Measurements from ENCODE around the gene CYP2S1.
"Not testable (repeated sequence)": the region's sequence is repeated elsewhere in the genome, so short reads cannot be mapped to it uniquely, and the experiment has no call there.

Gene CYP2S1

GRCh38 chr19:41192574-41193429, at the start of gene CYP2S1:
CYP2S1 (plus strand) TSS chr19:41193219; CDS start chr19:41193265, 46 bp downstream.
- no peak for DNase-seq (ENCODE audit: low read depth)

- DNase-seq (ENCODE audit: low read depth) = peak; percentile 67
Measured at GRCh38 chr19:41144403-41144802, 48.6 kb upstream of the CYP2S1 start.

- no peak for DNase-seq (ENCODE audit: low read depth)
Measured at GRCh38 chr19:41149831-41150230, 43.2 kb upstream of the CYP2S1 start.

DNA sequence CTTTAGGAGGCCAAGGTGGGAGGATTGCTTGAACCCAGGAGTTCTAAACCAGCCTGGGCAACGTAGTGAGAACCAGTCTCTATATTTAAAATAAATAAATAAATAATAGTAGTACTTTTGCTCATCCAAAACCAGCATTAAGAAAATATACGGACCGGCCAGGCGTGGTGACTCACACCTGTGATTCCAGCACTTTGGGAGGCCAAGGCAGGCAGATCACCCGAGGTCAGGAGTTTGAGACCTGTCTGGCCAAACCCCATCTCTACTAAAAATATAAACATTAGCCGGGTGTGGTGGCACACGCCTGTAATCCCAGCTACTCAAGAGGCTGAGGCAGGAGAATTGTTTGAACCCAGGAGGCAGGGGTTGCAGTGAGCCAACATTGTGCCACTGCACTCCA, 42.0 kb upstream of the CYP2S1 start:
- not testable (repeated sequence) for DNase-seq (ENCODE audit: low read depth)

DNA sequence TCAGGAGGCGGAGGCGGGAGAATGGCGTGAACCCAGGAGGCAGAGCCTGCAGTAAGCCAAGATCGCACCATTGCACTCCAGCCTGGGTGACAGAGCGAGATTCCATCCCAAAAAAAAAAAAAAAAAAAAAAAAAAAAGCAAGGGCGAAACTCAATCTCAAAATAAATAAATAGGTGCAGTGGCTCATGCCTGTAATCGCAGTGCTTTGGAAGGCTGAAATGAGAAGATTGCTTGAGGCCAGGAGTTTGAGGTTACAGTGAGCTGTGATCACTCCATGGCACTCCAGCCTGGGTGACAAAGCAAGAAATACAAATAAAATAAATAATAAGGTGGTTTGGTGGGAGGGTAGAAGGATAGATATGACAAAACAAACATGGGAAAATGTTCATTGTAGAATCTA, 39.0 kb upstream of the CYP2S1 start:
- no peak for DNase-seq (ENCODE audit: low read depth)

GRCh38 chr19:41156207-41156606, 36.8 kb upstream of the CYP2S1 start:
- DNase-seq (ENCODE audit: low read depth) = no peak

GRCh38 chr19:41159881-41160280, 33.1 kb upstream of the CYP2S1 start:
- DNase-seq (ENCODE audit: low read depth) = no peak

DNA sequence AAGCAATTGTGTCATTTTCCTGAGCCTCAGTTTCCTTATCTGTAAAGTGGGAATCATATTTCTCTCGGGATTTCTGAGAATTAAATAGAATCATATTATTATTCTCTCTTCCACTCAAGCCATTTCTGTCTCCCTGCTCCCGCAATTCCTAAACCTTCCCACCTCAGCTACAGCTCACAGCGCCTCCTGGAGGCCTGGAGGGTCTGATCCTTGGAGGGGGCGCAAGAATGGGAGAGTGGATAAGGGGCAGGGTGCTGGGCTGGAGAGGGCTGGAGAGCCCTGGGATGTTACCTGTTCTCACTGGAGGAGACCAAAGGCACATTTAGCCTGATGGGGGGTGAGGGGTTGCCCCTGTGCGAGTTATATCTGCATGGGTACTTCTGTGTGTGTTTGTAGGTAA, 31.1 kb upstream of the CYP2S1 start:
- DNase-seq (ENCODE audit: low read depth) = no peak

- no peak for DNase-seq (ENCODE audit: low read depth)
Measured at GRCh38 chr19:41166944-41167804, 25.8 kb upstream of the CYP2S1 start.

- DNase-seq (ENCODE audit: low read depth) = no peak
Measured at GRCh38 chr19:41172297-41173164, 20.5 kb upstream of the CYP2S1 start.

DNA sequence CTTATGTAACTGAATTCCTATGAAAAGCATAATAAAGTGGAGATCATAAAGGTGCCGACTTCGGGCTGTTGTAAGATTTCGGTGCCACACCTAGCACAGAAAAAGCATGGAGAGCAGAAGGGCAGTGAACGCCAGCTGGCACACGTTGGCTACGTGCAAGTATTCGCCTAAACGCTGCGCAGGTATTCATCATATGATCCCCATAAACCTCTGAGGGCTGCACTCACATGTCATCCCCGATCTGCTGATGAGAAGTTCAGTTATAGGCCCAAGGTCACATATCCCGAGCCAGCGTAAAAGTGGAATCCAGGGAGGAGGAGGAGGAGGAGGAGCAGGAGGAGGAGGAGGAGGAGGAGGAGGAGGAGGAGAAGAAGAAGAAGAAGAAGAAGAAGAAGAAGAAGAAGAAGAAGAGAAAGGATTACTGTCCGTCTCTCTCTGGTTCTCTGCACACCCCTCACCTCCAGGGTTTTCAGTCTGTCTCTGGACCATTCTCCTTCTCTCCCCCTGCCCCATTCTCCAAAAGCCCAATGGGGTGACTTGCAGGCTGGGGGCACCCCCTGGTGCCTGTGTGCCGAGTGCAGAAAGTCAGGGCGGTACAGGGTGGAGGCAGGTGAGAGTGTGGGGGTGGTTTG, 18.6 kb upstream of the CYP2S1 start:
- DNase-seq (ENCODE audit: low read depth) = no peak

- peak; percentile 6 for DNase-seq (ENCODE audit: low read depth)
Measured at GRCh38 chr19:41175801-41176777, 16.9 kb upstream of the CYP2S1 start.

GRCh38 chr19:41180173-41180572, 12.8 kb upstream of the CYP2S1 start:
- DNase-seq (ENCODE audit: low read depth) = not testable (repeated sequence)

DNA sequence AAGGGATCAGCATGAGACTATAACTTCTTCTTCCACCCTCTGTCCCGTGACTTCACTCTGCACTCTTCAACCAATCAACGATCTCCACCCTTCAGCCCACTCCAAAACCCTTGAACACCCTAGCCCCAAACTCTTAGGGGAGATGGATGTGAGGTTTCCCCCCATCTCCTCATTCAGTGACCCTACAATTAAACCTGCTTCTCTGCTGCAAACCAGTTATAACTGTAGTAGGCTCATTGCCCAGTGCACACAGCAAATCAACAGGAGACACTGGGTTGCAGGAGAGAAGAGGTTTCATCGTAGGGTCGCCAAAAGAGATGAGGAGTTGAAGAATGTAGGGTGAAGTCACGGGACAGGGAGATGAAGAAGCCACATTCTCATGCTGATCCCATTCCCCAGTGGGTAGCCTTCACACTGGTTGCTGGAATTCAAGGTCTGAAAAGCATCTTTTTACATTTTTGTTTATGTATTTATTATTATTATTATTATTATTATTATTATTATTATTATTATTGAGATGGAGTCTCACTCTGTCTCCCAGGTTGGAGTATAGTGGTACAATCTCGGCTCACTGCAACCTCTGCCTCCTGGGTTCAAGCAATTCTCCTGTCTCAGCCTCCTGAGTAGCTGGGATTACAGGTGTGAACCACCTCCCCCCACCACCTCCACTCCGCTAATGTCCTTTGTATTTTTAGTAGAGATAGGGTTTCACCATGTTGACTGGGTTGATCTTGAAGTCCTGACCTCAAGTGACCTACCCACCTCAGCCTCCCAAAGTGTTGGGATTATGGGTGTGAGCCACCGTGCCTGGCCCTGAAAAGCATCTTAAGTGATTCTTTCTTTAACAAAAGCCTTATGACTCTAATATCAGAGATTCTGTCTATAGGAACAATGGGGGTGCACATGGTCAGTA, 5.8 kb upstream of the CYP2S1 start:
- no peak for DNase-seq (ENCODE audit: low read depth)

GRCh38 chr19:41187884-41188279, 5.1 kb upstream of the CYP2S1 start:
- DNase-seq (ENCODE audit: low read depth) = no peak

GRCh38 chr19:41189425-41190065, 3.5 kb upstream of the CYP2S1 start:
- no peak for DNase-seq (ENCODE audit: low read depth)

DNA sequence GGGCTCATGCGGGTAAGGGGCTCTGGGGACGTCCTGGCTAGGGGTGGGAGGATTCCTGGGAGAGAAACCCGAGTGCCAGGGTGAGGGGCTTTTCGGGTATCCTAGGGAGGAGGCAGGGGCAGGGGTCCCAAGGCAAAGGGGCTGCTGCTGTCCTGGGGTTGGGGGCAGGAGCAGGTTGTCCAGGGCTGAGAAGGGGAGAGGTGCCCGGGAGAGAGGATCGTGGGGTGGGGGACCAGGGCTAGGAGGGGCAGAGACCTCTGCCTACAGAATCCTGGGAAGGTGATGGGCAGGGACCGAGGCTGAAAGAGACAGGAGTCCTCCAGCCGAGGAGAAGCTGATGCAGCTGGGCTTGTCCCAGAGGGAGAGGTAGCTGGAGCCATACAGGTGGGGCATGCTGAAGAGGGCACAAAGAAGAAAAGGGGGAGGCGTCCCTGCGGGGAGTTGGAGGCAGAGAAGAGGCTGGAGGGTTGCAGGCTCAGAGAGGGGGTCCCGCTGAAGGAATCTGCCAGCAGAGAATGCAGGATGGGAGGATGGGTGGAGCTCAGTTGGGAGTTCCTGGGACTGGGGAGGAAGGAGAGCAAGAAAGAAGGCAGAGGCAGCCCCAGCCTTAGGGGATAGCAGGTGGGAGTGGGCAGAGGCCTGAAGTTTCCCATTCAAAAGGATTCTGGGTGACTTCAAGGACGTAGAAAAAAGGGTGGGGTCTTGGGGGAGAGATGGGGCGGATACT, 574 bp downstream of the CYP2S1 start:
- no peak for DNase-seq (ENCODE audit: low read depth)

DNA sequence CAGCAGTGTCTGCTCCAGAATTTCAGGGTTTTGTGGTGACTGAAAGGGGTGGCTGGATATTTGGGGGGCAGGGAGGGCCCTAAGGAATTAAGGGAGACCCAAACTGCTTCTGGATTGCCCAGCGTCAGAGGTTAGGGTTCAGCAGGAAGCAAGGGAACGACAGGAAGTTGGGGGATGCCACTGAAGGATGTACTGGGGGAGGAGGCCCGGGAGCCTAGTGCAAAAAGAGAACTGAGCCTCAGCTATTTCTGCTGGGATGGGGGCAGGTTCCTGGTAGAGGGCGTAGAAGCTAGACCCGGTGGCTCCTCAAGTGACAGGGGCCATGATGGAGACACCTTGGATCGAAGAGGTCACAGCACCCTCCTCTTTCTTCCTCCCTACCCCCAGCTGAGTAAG, 1.1 kb downstream of the CYP2S1 start:
- DNase-seq (ENCODE audit: low read depth) = no peak

Measured in T-helper 22 cell (primary cell).